H1 (cell line): ENCODE results near the gene COX6A2. TPM values are rescaled to one million over a fixed set of nuclear protein-coding genes. Genes with fewer than 3 reads are reported as not detected.

Experiments used
- CTCF ChIA-PET: fragments of 300-600 bp; sonication (Branson Sonifier 250); formaldehyde crosslinking; loops from one replicate; lab custom pipeline; 2021; ENCODE audit not compliant: partially characterized antibody; lab: Charles Lee
- POLR2A ChIA-PET: fragments of 300-600 bp; sonication (Branson Sonifier 250); formaldehyde crosslinking; loops from one replicate; lab custom pipeline; 2021; ENCODE audit warnings: inconsistent platforms; ENCODE audit not compliant: partially characterized antibody; lab: Charles Lee
- DNase-seq, 2 experiments: peaks; one replicate each; pipeline versions ENCODE4 v3.0.0 to v3.0.0-alpha.2; 2010 to 2022; ENCODE audit warnings: low spot score in 2 of 2, low read depth in 1 of 2, mixed read lengths in 1 of 2
- FAIRE-seq: peaks from 2 replicates; lab custom pipeline; 2011; peaks lifted over from hg19 to GRCh38; lab: Jason Lieb, UNC
- H2AFZ ChIP-seq: 2 replicates; pipeline ENCODE4 v1.8.1; 2012; ENCODE audit warnings: low read length, inconsistent platforms
- H2AK5ac ChIP-seq: 2 replicates; pipeline ENCODE4 v1.6.1; 2013; ENCODE audit warnings: low read depth, low read length
- H2BK120ac ChIP-seq: replicated peaks from 2 replicates; pipeline ENCODE3; 2013; ENCODE audit warnings: low read depth, low read length, inconsistent platforms
- H2BK12ac ChIP-seq: 2 replicates; pipeline ENCODE4 v1.6.1; 2013; ENCODE audit warnings: low read depth, low read length
- H2BK15ac ChIP-seq: 2 replicates; pipeline ENCODE4 v1.6.1; 2013; ENCODE audit warnings: low read length
- H2BK20ac ChIP-seq: 2 replicates; pipeline ENCODE4 v1.6.1; 2013; ENCODE audit warnings: low read length
- H2BK5ac ChIP-seq: 2 replicates; pipeline ENCODE4 v1.6.1; 2013; ENCODE audit warnings: low read depth, low read length
- H3K14ac ChIP-seq: 2 replicates; pipeline ENCODE4 v1.6.1; 2013; ENCODE audit warnings: inconsistent platforms; ENCODE audit not compliant: insufficient read length
- H3K18ac ChIP-seq: 2 replicates; pipeline ENCODE4 v1.6.1; 2013; ENCODE audit warnings: low read length; ENCODE audit errors: extremely low read depth
- H3K23ac ChIP-seq: 2 replicates; pipeline ENCODE4 v1.6.1; 2013; ENCODE audit warnings: inconsistent platforms; ENCODE audit not compliant: insufficient read length
- H3K23me2 ChIP-seq: 2 replicates; pipeline ENCODE4 v1.6.1; 2013; ENCODE audit warnings: low read depth, low read length
- H3K27ac ChIP-seq: 2 replicates; pipeline ENCODE4 v1.6.1; 2011; ENCODE audit warnings: low read depth, low read length, inconsistent platforms
- H3K27me3 ChIP-seq, 4 experiments: replicated peaks in 1 of 4; 1 replicate in 1 of 4; 2 replicates in 3 of 4; pipeline versions ENCODE4 v1.6.1 to v1.8.1; 2011 to 2013; ENCODE audit warnings: low read length in 3 of 4, mild to moderate bottlenecking in 3 of 4, inconsistent platforms in 2 of 4, mixed read lengths in 2 of 4, moderate library complexity in 1 of 4; ENCODE audit not compliant: control insufficient read depth in 3 of 4, insufficient read depth in 3 of 4; ENCODE audit errors: extremely low read depth in 1 of 4
- H3K36me3 ChIP-seq, 4 experiments: 2 replicates each; pipeline versions ENCODE4 v1.6.1 to v1.8.1; 2011 to 2013; ENCODE audit warnings: mild to moderate bottlenecking in 4 of 4, low read length in 3 of 4, moderate library complexity in 2 of 4, control low read depth in 1 of 4, inconsistent platforms in 1 of 4; ENCODE audit not compliant: insufficient read depth in 4 of 4, control insufficient read depth in 2 of 4
- H3K4ac ChIP-seq: replicated peaks from 2 replicates; pipeline ENCODE3; 2013; ENCODE audit warnings: low read length, low read depth, mixed read lengths, inconsistent platforms; ENCODE audit not compliant: insufficient read length
- H3K4me1 ChIP-seq, 4 experiments: replicated peaks in 1 of 4; 1 replicate in 1 of 4; 2 replicates in 3 of 4; pipeline versions ENCODE4 v1.6.1 to v1.8.1; 2011 to 2013; ENCODE audit warnings: low read length in 3 of 4, inconsistent platforms in 2 of 4, mixed read lengths in 1 of 4; ENCODE audit not compliant: insufficient read depth in 4 of 4, control insufficient read depth in 3 of 4
- H3K4me2 ChIP-seq, 2 experiments: 2 replicates each; pipeline versions ENCODE4 v1.6.1 to v1.8.1; 2011 to 2013; ENCODE audit warnings: low read depth in 2 of 2, low read length in 2 of 2, control low read depth in 1 of 2, inconsistent platforms in 1 of 2, mild to moderate bottlenecking in 1 of 2; ENCODE audit not compliant: insufficient read depth in 1 of 2
- H3K4me3 ChIP-seq, 4 experiments: fragments of 200-600, 300-600 bp in 1 of 4; sonication (generic), shearing (Covaris generic), sonication (Bioruptor Twin) in 1 of 4; 2 replicates each; pipeline versions ENCODE4 v1.5.1 to v1.8.1; 2011 to 2016; ENCODE audit warnings: low read length in 4 of 4, low read depth in 3 of 4, control low read depth in 2 of 4, inconsistent platforms in 2 of 4, mild to moderate bottlenecking in 2 of 4, mixed read lengths in 1 of 4, moderate library complexity in 1 of 4; ENCODE audit not compliant: insufficient read depth in 2 of 4; ENCODE audit errors: extremely low read depth in 1 of 4
- H3K56ac ChIP-seq: replicated peaks from 2 replicates; pipeline ENCODE3; 2013; ENCODE audit warnings: low read depth, mild to moderate bottlenecking, mixed read lengths, low read length, inconsistent platforms; ENCODE audit not compliant: insufficient read length
- H3K79me1 ChIP-seq: 2 replicates; pipeline ENCODE4 v1.6.1; 2013; ENCODE audit warnings: low read depth, low read length, control low read depth
- H3K79me2 ChIP-seq, 2 experiments: 2 replicates each; pipeline versions ENCODE4 v1.6.1 to v1.8.1; 2012 to 2013; ENCODE audit warnings: low read length in 2 of 2, mild to moderate bottlenecking in 2 of 2, inconsistent platforms in 1 of 2; ENCODE audit not compliant: insufficient read depth in 2 of 2, control insufficient read depth in 1 of 2
- H3K9ac ChIP-seq, 4 experiments: replicated peaks in 1 of 4; 1 replicate in 1 of 4; 2 replicates in 3 of 4; pipeline versions ENCODE4 v1.6.1 to v1.8.1; 2011 to 2013; ENCODE audit warnings: low read depth in 3 of 4, low read length in 3 of 4, control low read depth in 2 of 4, mild to moderate bottlenecking in 2 of 4, moderate library complexity in 2 of 4, inconsistent platforms in 1 of 4; ENCODE audit errors: extremely low read depth in 1 of 4
- H3K9me3 ChIP-seq, 2 experiments: 2 replicates each; pipeline versions ENCODE4 v1.6.1 to v1.8.1; 2012 to 2013; ENCODE audit warnings: mild to moderate bottlenecking in 2 of 2, moderate library complexity in 2 of 2, control low read depth in 1 of 2, inconsistent platforms in 1 of 2, low read depth in 1 of 2, low read length in 1 of 2, mixed read lengths in 1 of 2; ENCODE audit not compliant: insufficient read depth in 2 of 2
- H4K20me1 ChIP-seq, 2 experiments: replicated peaks in 1 of 2; 2 replicates each; pipeline versions ENCODE3 to v1.8.1; 2011 to 2013; ENCODE audit warnings: inconsistent platforms in 2 of 2, low read length in 2 of 2, mild to moderate bottlenecking in 1 of 2; ENCODE audit not compliant: insufficient read depth in 2 of 2, control insufficient read depth in 1 of 2
- H4K5ac ChIP-seq: 2 replicates; pipeline ENCODE4 v1.6.1; 2013; ENCODE audit warnings: low read length, low read depth, mixed read lengths, inconsistent platforms; ENCODE audit not compliant: insufficient read length
- H4K8ac ChIP-seq: 2 replicates; pipeline ENCODE4 v1.8.0; 2013; ENCODE audit warnings: mild to moderate bottlenecking, moderate library complexity, low read length, inconsistent platforms; ENCODE audit not compliant: insufficient read depth; ENCODE audit errors: extremely low read depth
- H4K91ac ChIP-seq: replicated peaks from 2 replicates; pipeline ENCODE3; 2013; ENCODE audit warnings: low read length, mixed read lengths, inconsistent platforms; ENCODE audit not compliant: insufficient read length
- E2F6 ChIP-seq: IDR thresholded peaks from 2 replicates; pipeline ENCODE4 v1.6.1; 2012; ENCODE audit warnings: inconsistent platforms
- EP300 ChIP-seq, 2 experiments: IDR thresholded peaks; 1 replicate in 1 of 2; 2 replicates in 1 of 2; pipeline ENCODE4 v1.6.1; 2011 to 2012; ENCODE audit warnings: low read depth in 2 of 2, low read length in 2 of 2, mild to moderate bottlenecking in 2 of 2, borderline replicate concordance in 1 of 2, inconsistent platforms in 1 of 2, moderate library complexity in 1 of 2
- TAF1 ChIP-seq: IDR thresholded peaks from 2 replicates; pipeline ENCODE4 v1.6.1; 2011; ENCODE audit warnings: mild to moderate bottlenecking, low read depth, low read length
- WGBS, 2 experiments: shearing (Covaris generic) in 1 of 2; methylation state at CpG; one replicate each; pipeline versions ENCODE4 v1.1.6 to v1.1.7; 2013 to 2015; ENCODE audit warnings: low lambda C conversion rate in 2 of 2, mixed read lengths in 2 of 2, inconsistent platforms in 1 of 2, low coverage in 1 of 2, missing lambda C conversion rate in 1 of 2; ENCODE audit not compliant: insufficient replicate concordance in 2 of 2, insufficient coverage in 1 of 2, insufficient read length in 1 of 2; ENCODE audit errors: extremely low coverage in 1 of 2, missing lambda C conversion rate in 1 of 2; 5-methylcytosine and 5-hydroxymethylcytosine counted together
- polyA plus RNA-seq, 7 experiments: library from polyadenylated mRNA; depleted of rRNA in 3 of 7; stranded (reverse) in 5 of 7; unstranded in 2 of 7; fragments of >200 nt in 5 of 7; fragments of 200-250 nt in 2 of 7; gene quantifications; 1 replicate in 5 of 7; 2 replicates in 1 of 7; 4 replicates in 1 of 7; pipeline versions ENCODE4 v1.2.1 to v1.2.3, GENCODE V29; 2011 to 2013; ENCODE audit warnings: missing spikeins in 2 of 7, mixed read lengths in 2 of 7
- total RNA-seq: library from RNA; stranded (reverse); fragmentation: NEBNext Ultra II Directional; extraction: Animal tissue kit (Norgen Biotek cat#: 25700); gene quantifications from 2 replicates; pipeline ENCODE4 v1.2.1, GENCODE V29; 2021

COX6A2 gene
- total and polyA plus RNA-seq, 2 of the 8 experiments (the other 6 are each of a cell fraction or from before 2014, with no cell fraction given): 0.79 TPM; not detected in 1

- FAIRE-seq (no peak), DNase-seq (no peak)
- H2BK15ac ChIP-seq: no peak overlapping the region
- no peaks in the 10 kb centered on the region for H3K9me3 ChIP-seq
- no peak overlapping the region for H3K4me2 ChIP-seq
- H3K4me3 ChIP-seq: no peak overlapping the region
- H2BK20ac ChIP-seq: no peak overlapping the region
- H4K8ac ChIP-seq: no peak overlapping the region
- H2AFZ ChIP-seq: no peak overlapping the region
- H3K56ac ChIP-seq: no peak overlapping the region
- H2BK5ac ChIP-seq: no peak overlapping the region
- H3K79me2 ChIP-seq: no peaks in the 10 kb centered on the region
- TF ChIP-seq E2F6 (no peak), EP300 (IDR thresholded peaks at IDR 0.05; ENCODE audit: borderline replicate concordance in 1 of 2, low read depth in 2 of 2, low read length in 2 of 2) (no peak), TAF1 (no peak)
- no peak overlapping the region for H4K91ac ChIP-seq
- no peak overlapping the region for H2BK12ac ChIP-seq
- no peak overlapping the region for H2BK120ac ChIP-seq
- no peaks in the 10 kb centered on the region for H3K23me2 ChIP-seq
- no peak overlapping the region for H3K14ac ChIP-seq
- peaks cover 0 to 13% (median 1%) of the 10 kb centered on the region in 4 experiments; a peak in 4 of 8 replicates for H3K36me3 ChIP-seq
- no peaks in the 10 kb centered on the region for H3K79me1 ChIP-seq
- CTCF ChIA-PET: interaction anchor here (0.6 to 1.0 kb wide), 2 partner anchors 14 to 403 kb away, joined by 3 read pairs; no protein-coding TSS in a partner anchor
- no peak overlapping the region for H3K23ac ChIP-seq
- no peaks in the 10 kb centered on the region for H3K4me1 ChIP-seq
- H3K27me3 ChIP-seq: no peaks in the 10 kb centered on the region
- no peak overlapping the region for H3K4ac ChIP-seq
- WGBS, 2 experiments: 89% methylated on average over 17 of the region's 20 CpGs; no CpG with 5 or more reads in 1 of the 2 experiments
- no peaks in the 10 kb centered on the region for H4K20me1 ChIP-seq
- H3K9ac ChIP-seq: no peak overlapping the region
- no peak overlapping the region for H2AK5ac ChIP-seq
- H4K5ac ChIP-seq: no peak overlapping the region
- no peak overlapping the region for H3K18ac ChIP-seq
- POLR2A ChIA-PET: interaction anchor here (0.9 kb wide), 1 partner anchor 24 kb away, joined by 3 read pairs; no protein-coding TSS in a partner anchor
- H3K27ac ChIP-seq: no peak overlapping the region
Measured at GRCh38 chr16:31465788-31466370, 37.7 kb upstream of the COX6A2 start.
